ENCODE results near the gene STARD6.
"Not testable (repeated sequence)": the region's sequence is repeated elsewhere in the genome, so short reads cannot be mapped to it uniquely, and the experiment has no call there.

STARD6 gene

DNA sequence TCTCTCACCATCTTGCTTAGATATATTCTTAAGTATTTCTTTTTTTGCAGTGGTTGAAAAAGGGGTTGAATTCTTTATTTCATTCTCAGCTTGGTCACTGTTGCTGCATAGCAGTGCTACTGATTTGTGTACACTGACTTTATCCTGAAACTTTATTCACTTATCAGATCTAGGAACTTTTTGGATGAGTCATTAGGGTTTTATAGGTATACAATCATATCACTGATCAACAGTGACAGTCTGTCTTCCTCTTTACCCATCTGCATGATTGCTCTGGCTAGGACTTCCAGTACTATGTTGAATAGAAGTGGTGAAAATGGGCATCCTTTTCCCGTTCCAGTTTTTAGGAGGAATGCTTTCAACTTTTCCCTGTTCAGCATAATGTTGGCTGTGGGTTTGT, 6.5 kb downstream of the STARD6 start:
- DNase-seq (ENCODE audit: low read depth in 2 of 3, low spot score in 1 of 3), result no peak

DNA sequence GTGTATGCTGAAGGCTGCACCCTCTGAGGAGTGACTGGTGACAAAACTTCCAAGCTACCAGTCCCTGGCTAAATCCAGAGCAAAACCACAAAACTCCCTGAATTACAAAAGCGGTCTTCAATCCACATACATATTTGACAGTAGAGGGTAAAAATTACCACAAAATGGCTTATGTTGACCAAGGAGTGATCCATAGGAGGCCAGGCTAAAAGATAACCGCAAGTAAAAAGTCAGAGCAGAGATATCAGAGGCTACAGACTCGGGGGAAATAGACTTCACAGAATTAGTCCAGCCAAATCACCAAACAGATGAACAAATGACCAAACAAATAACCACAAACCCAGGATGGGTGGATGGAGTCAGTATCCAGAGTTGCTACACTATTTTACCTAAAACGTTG, 19.4 kb downstream of the STARD6 start:
- no peak for DNase-seq (ENCODE audit: low read depth in 2 of 3, low spot score in 1 of 3)

- no peak for DNase-seq (ENCODE audit: low read depth in 2 of 3, low spot score in 1 of 3)
Observed at GRCh38 chr18:54335638-54336173, 22.0 kb downstream of the STARD6 start.

DNA sequence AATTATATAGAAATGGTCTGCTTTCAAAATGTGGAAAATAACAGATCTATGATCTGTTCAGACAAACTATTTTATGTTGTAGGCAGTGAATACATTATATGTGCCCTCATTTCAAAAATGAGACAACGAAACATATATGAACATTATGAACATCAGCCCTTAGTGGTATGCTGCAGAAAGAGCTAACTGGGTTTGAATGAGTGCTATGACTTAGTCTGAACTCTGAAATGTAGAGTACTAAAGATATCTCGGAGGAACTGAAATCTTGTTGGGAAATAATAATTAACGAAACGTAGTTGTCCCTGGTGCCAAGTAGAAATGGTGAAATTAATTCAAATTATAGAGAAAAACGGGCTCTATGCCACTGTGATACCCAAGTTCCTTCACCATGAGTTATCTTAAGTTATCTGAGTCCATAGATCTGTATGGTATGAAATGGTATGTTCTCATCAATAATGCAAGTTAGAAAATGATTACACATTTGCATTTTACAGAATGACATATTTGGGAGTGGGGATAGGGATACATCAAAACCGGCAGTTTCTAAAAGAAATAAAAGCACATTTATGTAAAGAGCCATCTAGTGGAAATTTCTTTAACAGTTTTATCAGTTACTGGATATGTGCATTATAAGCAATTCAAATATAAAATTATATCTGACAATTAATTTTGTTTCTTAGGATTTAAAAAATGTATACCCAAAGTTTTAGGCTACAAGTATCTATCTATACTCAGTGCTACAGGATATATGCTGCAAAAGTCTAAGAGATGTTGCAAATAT, 26.7 kb downstream of the STARD6 start:
- no peak for DNase-seq (ENCODE audit: low read depth in 2 of 3, low spot score in 1 of 3)

DNA sequence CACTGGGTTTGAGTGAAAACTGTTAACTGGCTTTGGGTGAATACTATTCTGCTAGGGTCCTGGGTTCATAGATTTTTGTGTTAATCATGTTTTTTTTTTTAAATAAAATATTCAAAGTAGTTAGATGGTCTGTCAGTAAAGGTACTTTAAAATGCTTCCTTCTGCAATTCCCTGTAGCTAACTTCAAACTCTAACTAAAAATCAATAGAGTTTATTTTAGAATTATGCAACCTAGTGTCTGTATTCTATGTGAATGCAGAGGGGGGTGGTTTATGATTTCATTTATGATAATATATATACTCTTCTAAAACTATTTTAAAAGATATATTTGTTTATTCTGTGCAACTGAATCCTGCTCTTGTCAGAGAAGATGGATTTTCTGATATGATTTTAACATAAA, 27.9 kb downstream of the STARD6 start:
- DNase-seq (ENCODE audit: low read depth in 2 of 3, low spot score in 1 of 3), result no peak

GRCh38 chr18:54327818-54328217, 29.8 kb downstream of the STARD6 start:
- no peak for DNase-seq (ENCODE audit: low read depth in 2 of 3, low spot score in 1 of 3)

DNA sequence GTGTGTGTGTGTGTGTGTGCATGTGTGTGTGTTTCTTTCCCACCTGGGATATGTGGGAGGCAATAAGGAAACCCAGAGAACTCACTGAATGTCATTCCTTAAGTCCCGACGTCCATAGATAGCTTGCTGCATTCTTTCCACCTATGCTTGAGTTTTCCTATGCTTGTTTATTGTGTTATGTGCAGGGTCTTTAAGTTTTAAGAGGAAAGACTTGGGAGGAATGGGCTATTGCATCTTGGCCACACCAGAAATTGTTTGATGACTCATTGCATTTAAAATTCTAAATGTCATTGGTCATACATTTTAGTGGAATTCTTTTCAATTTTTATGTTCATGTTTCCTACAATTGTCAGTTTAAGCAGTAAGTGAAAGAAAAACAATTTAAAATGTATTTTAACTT, 33.7 kb downstream of the STARD6 start:
- DNase-seq (ENCODE audit: low read depth in 2 of 3, low spot score in 1 of 3), result no peak

- no peak for DNase-seq (ENCODE audit: low read depth in 2 of 3, low spot score in 1 of 3)
Observed at GRCh38 chr18:54323561-54323960, 34.1 kb downstream of the STARD6 start.

DNA sequence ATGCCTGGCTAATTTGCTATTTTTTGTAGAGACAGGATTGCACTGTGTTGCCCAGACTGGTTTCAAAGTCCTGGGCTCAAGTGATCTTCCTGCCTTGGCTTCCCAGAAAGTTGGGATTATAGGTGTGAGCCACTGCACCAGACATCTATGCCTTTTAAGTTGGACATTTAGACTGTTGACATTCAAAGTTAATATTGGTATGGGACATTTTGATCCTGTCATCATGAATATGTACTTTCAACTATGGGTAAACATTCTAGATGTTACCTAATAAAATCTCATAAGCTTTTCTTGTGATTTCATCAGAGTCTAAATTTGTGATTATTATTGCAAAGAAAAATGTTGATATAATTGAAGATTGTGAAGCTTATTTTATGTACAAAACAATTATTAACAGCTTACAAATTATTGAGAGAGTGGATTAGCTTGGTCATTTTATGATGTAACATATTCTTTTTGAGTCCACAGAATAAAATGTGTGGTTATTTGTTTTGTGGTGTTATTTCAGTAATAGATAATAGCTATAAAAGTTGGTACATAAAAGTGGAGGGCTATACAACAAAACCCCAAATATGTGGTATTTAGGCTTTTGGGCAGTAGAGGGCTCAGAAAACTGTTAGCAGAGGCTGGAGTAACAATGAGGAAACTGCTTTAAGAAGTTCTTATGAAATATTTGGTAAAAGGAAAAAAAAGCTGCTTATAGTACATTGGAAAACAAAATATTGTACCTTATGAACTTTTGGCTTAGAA, 41.4 kb downstream of the STARD6 start:
- DNase-seq (ENCODE audit: low read depth in 2 of 3, low spot score in 1 of 3), result no peak

GRCh38 chr18:54309564-54309963, 48.1 kb downstream of the STARD6 start:
- not testable (repeated sequence) for DNase-seq (ENCODE audit: low read depth in 2 of 3, low spot score in 1 of 3)

- DNase-seq (ENCODE audit: low read depth in 2 of 3, low spot score in 1 of 3), result no peak
Observed at GRCh38 chr18:54303408-54303807, 54.2 kb downstream of the STARD6 start.

DNA sequence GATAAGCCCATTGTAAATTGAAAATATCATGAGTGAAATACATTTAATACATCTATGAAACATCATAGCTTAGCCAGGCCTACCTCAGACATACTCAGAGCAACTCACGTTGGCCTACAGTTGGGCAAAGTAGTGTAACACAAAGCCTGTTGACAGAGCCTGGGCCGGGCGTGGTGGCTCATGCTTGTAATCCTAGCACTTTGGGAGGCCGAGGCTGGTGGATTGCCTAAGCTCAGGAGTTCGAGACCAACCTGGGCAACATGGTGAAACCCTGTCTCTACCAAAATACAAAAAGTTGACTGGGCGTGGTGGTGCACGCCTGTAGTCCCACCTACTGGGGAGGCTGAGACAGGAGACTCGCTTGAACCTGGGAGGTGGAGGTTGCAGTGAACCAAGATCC, 58.7 kb downstream of the STARD6 start:
- DNase-seq (ENCODE audit: low read depth in 2 of 3, low spot score in 1 of 3), result not testable (repeated sequence)

GRCh38 chr18:54296062-54296461, 61.6 kb downstream of the STARD6 start:
- DNase-seq (ENCODE audit: low read depth in 2 of 3, low spot score in 1 of 3), result no peak

- DNase-seq (ENCODE audit: low read depth in 2 of 3, low spot score in 1 of 3), result no peak
Observed at GRCh38 chr18:54294274-54294673, 63.4 kb downstream of the STARD6 start.

DNA sequence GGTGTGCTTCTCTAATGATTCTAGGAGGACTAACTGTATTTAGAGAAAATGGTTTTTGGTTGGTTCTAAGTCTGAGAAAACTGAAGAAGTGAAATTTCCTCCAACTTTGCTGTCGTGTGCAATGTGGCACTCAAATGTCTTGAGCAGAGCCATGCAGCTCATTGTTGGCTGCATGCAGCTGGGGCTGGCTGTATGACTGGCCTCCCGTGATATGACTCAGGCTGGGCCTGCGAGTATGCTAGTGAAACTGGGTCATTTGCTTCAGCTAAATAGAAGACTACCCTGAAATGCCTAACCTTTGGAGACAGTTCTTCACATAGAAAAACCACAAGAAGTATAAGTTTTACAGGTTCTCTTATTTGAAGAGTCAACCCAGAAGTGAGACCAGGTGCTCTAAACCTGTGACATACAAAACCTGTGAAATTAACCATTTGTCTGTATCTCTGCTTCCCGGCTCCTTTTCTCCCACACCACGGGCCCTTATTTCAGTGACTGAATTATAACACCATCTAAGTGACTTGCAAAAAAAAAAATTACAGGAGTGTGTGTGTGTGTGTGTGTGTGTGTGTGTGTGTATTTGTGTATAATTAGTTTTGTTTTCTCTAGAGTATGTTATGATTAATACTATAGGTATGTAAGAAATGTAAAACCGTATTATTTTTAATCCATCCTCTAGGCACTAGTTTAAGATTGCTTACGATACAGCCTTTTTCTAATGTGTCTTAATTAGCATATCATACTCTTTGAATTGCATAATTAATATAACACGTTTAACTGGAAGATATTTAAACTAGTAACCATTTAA, 72.5 kb downstream of the STARD6 start:
- peak; percentile 56 to 82 (median 75) for DNase-seq (ENCODE audit: low read depth in 2 of 3, low spot score in 1 of 3)

GRCh38 chr18:54284535-54284934, 73.1 kb downstream of the STARD6 start:
- DNase-seq (ENCODE audit: low read depth in 2 of 3, low spot score in 1 of 3), result no peak

- DNase-seq (ENCODE audit: low read depth in 2 of 3, low spot score in 1 of 3), result no peak
Observed at GRCh38 chr18:54280220-54280569, 77.5 kb downstream of the STARD6 start.

GRCh38 chr18:54279477-54280219, 78.0 kb downstream of the STARD6 start:
- DNase-seq (ENCODE audit: low read depth in 2 of 3, low spot score in 1 of 3), result no peak

GRCh38 chr18:54278615-54279014, 79.0 kb downstream of the STARD6 start:
- no peak for DNase-seq (ENCODE audit: low read depth in 2 of 3, low spot score in 1 of 3)

GRCh38 chr18:54277899-54278298, 79.8 kb downstream of the STARD6 start:
- no peak for DNase-seq (ENCODE audit: low read depth in 2 of 3, low spot score in 1 of 3)

All from stimulated activated CD4-positive, alpha-beta T cell treated with anti-CD3 and anti-CD28 coated beads, Interleukin-12 subunit alpha, Interleukin-12 subunit beta, amount 100 ng/mL, for 48 hours (primary cell).